ENCODE data around the gene PCOLCE2. TPM values are rescaled to one million over a fixed set of nuclear protein-coding genes. Genes with fewer than 3 reads are reported as not detected.

PCOLCE2 gene
- total RNA-seq = 10 to 100 TPM; 10.4 to 17.1 (median 12.8) TPM

GRCh38 chr3:142888481-142889211 is at the start of gene PCOLCE2:
PCOLCE2 (minus strand) TSS chr3:142889083; CDS start chr3:142888896, 187 bp downstream.
- peak within 1 kb of the TSS; percentile 47 for H3K4me3 ChIP-seq (ENCODE audit: low read depth, poor library complexity, severe bottlenecking)
- intact Hi-C loops (cut with DNase I; ENCODE audit: low total_unique reads) = no loop called here
- TF ChIP-seq POLR2A (IDR thresholded peaks at IDR 0.05) (no peak), CTCF (IDR thresholded peaks at IDR 0.05) (no peak)
- 1 to 2% methylated on average over 29 to 30 of the region's 74 CpGs for WGBS, 2 donors
- DNase-seq (ENCODE audit: low spot score in 2 of 2) = no peak

GRCh38 chr3:142935963-142936362 is 47.1 kb upstream of the PCOLCE2 start:
- H3K4me3 ChIP-seq (ENCODE audit: low read depth, poor library complexity, severe bottlenecking) = no peak overlapping the region
- 64 to 74% methylated on average over 5 of the region's 5 CpGs for WGBS, 2 donors
- no peak for TF ChIP-seq POLR2A (IDR thresholded peaks at IDR 0.05)
- TF ChIP-seq CTCF (IDR thresholded peaks at IDR 0.05) = no peak
- DNase-seq (ENCODE audit: low spot score in 2 of 2) = no peak
- intact Hi-C loops (cut with DNase I; ENCODE audit: low total_unique reads) = no loop called here

GRCh38 chr3:142934887-142935269 is 46.0 kb upstream of the PCOLCE2 start:
- WGBS, 2 donors = 92 to 94% methylated on average over 3 of the region's 3 CpGs

GRCh38 chr3:142934128-142934886 is 45.4 kb upstream of the PCOLCE2 start:
- H3K4me3 ChIP-seq (ENCODE audit: low read depth, poor library complexity, severe bottlenecking) = no peak overlapping the region
- DNase-seq (ENCODE audit: low spot score in 2 of 2) = no peak
- TF ChIP-seq CTCF (IDR thresholded peaks at IDR 0.05) = no peak
- no peak for TF ChIP-seq POLR2A (IDR thresholded peaks at IDR 0.05)
- intact Hi-C loops (cut with DNase I; ENCODE audit: low total_unique reads) = no loop called here
- 82 to 85% methylated on average over 7 of the region's 7 CpGs for WGBS, 2 donors

More at GRCh38 chr3:142934887-142935269, 46.0 kb upstream of the PCOLCE2 start:
- H3K4me3 ChIP-seq (ENCODE audit: low read depth, poor library complexity, severe bottlenecking) = no peak overlapping the region
- no peak for TF ChIP-seq POLR2A (IDR thresholded peaks at IDR 0.05)
- TF ChIP-seq CTCF (IDR thresholded peaks at IDR 0.05) = no peak
- no peak for DNase-seq (ENCODE audit: low spot score in 2 of 2)
- intact Hi-C loops (cut with DNase I; ENCODE audit: low total_unique reads) = no loop called here

- TF ChIP-seq POLR2A (IDR thresholded peaks at IDR 0.05) = no peak
- TF ChIP-seq CTCF (IDR thresholded peaks at IDR 0.05) = no peak
- H3K4me3 ChIP-seq (ENCODE audit: low read depth, poor library complexity, severe bottlenecking) = no peak overlapping the region
- whole genome bisulfite sequencing, 2 donors = 69 to 74% methylated on average over 6 of the region's 6 CpGs
- intact Hi-C loops (cut with DNase I; ENCODE audit: low total_unique reads) = no loop called here
- DNase-seq (ENCODE audit: low spot score in 2 of 2) = no peak
Observed at GRCh38 chr3:142931222-142931621, 42.3 kb upstream of the PCOLCE2 start.
